GM12801 (cell line): ENCODE results near the gene C10orf53.

ENCODE experiments used
- TF ChIP-seq, protein P1 (sequence below): IDR thresholded peaks from one replicate; pipeline ENCODE4 v1.5.1; 2011; ENCODE audit warnings: control low read depth; ENCODE audit not compliant: insufficient read length; ENCODE audit errors: extremely low read depth

The C10orf53 gene

DNA sequence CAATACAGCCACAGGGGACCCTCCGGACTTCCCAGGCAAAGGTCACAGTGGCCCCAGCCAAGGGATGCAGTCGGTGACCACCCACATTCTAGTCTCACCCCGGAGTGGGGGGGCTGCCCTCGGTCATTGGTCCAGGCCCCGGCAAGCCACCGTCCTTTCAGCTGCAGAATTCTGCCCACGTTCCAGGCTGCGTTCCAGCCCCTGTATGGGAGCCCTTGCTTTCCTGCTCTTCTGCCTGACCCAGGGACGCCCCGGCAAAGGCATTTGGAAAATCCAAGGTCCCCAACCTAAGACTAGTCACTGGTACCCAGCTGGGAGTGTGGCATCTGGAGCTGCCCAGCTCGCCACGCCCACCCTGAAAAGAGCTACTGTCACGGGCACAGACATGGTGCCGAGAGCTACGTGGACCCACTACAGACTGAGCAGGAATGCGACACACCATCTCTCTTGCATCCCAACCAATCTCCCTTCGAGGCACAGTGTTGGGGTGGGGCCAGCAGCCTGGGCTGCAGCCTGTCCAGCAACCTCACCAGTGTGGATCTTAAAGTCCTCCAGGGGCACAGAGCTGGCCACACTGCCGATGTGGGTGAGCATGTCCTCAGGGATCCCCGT lies 64.1 kb downstream of the C10orf53 start:
- TF ChIP-seq, protein P1, sequence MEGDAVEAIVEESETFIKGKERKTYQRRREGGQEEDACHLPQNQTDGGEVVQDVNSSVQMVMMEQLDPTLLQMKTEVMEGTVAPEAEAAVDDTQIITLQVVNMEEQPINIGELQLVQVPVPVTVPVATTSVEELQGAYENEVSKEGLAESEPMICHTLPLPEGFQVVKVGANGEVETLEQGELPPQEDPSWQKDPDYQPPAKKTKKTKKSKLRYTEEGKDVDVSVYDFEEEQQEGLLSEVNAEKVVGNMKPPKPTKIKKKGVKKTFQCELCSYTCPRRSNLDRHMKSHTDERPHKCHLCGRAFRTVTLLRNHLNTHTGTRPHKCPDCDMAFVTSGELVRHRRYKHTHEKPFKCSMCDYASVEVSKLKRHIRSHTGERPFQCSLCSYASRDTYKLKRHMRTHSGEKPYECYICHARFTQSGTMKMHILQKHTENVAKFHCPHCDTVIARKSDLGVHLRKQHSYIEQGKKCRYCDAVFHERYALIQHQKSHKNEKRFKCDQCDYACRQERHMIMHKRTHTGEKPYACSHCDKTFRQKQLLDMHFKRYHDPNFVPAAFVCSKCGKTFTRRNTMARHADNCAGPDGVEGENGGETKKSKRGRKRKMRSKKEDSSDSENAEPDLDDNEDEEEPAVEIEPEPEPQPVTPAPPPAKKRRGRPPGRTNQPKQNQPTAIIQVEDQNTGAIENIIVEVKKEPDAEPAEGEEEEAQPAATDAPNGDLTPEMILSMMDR: no peak

DNA sequence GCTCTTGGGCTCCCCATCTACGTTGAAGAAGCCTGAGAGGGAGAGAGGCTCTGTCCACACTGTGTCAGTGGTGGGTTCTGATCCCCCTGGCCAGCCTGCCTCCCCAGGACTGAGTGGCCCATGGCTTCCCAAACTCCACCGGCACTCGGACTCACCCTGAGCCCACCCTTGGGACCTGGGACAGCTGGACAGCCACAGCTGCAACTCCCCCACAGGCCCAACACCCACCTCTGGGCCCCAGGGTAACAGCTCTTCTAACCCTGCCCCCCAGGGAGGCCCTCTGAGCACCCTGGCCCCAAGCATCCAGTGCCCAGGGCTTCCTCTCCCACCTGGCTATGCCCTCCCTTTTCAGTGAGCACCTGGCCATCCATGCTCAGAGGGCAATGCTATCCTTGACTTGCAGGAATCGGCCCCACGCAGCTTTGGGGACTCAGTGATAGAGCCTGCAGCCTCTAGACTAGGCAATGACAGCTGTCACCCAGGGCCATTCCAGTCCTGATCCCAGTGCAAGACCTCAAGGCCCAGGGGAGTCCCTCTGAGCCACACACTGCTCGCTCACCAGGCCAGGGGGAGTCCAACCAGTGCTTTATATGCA lies 64.7 kb downstream of the C10orf53 start:
- TF ChIP-seq, protein P1: no peak

DNA sequence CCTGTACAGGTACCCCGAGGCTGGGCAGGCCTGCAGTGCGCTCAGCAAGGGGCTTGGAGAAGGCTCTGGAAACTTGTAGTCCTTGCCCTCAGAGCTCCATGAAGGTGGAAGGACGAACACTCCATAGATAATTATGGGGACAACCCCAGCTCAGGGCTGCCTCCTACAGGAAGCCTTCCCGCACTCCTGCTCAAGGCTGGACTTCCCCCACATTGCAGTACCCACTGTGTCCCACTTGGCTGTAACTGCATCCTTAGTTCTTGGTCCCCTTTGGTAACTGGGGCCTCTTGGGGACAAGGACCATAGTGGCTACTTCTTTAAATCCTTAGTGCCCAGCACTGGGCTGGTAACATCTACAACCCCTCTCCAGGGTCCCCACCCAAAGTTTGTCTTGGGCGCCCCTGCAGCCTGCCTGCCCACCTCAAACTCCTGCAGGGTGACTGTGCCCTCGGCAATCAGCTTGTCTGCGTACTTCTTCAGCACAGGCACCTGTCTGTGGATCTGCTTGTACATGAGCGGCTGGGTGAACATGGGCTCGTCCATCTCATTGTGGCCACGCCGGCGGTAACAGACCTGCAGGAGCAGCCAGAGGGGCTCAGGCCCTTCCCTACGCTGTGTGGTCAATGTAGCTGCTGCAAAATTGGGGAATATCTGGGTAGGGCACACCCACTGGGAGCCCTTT lies 65.6 kb downstream of the C10orf53 start:
- TF ChIP-seq, protein P1: no peak

DNA sequence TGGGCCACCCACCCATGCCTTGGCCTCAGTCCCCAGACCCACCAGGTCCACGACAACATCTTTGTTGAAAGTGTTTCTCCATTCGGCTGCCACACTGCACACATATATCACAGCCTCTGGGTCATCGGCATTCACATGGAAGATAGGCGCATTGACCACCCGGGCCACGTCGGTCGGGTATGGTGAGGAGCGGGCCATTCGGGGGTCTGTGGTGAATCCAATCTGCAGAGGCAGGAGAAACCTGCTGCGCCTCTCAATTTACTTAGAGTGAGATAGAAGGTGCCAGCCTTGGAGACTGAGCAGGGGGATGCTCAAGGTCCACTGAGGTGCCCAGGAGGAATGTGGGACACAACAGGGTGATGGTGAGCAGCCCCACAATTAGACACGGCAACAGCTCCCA lies 66.3 kb downstream of the C10orf53 start:
- TF ChIP-seq, protein P1: no peak

DNA sequence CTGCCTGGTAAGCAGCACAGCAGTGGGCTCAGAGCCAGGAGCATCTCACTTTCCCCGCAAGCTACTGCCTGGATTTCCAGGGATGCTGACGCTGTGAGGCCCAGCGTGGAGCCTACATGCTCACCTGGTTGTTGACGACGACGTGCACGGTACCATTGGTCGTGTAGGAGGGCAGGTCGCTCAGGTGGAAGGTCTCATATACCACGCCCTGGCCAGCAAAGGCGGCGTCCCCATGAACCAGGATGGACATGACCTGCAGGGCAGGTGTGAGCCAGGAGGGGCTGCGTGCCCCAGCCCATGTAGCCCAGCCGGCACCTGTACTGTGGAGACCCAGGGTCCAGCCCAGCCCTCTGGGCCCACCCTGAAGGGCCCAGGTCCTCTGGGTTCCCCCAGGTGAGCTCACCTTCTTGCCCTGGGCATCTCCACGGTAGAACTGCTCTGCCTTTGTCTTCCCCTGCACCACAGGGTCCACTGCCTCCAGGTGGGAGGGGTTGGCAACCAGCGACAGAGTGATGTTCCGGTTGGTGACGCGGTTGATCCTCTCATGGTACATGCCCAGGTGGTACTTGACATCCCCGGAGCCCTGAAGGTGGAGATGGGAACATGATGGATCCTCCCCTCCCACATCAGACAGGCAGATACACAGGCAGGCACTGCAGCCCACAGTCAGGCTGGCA lies 67.3 kb downstream of the C10orf53 start:
- TF ChIP-seq, protein P1: no peak
